Measurements from ENCODE around the gene PFDN1. TPM values are rescaled to one million over a fixed set of nuclear protein-coding genes. Genes with fewer than 3 reads are reported as not detected.
A peak's percentile ranks its signal among the peaks of the same experiment; 100 is the strongest.

The PFDN1 gene, protein sequence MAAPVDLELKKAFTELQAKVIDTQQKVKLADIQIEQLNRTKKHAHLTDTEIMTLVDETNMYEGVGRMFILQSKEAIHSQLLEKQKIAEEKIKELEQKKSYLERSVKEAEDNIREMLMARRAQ
- polyA plus RNA-seq (2013), result 47.0 TPM

DNA sequence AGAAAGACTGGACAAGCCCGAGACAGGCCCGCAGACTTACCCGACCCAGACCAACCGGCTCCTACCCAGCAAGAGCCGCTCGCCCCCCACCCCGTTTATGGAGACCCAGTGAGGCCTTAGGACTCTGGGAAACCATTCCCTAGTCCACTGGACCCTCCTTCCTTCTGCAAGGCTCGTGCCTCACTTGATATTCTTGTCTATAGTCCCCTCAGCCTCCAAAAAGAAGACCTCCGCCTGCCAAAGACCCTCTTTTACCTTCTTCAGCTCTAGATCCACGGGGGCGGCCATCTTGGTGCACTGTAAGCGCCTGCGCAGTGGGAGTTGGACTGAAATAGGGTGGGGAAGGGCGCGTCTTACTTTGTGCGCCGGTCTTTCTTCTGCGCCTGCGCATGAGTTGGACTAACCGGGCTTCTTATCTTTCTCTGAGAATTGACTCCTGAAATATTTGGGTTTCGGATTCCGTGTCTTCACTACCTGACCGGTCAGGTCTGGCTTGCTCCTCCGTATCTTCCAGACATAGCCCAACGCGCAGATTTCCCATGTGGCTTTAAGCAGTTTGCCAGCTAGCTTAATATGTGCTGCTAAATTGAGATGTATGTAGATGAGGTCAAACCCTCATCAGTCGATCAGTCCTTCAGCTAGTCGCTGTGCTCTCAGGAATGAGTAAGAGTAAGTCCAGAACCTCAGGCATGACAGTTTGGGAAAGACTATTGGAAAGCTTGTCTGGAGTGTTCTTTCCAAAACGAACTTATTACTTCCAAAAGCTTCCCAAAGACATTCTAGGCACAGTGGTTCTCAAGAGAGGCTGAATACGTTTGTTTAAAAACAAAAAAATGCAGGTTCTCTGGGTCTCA, at the start of gene PFDN1:
TSS of gene PFDN1 (minus strand) at position 316 of the 854 bp plus-strand sequence. CDS start at position 288, 28 bp downstream.
- H3K9me3 ChIP-seq (ENCODE audit: control extremely low read depth in 1 of 5, control insufficient read depth in 4 of 5, insufficient read depth in 2 of 5, low read depth in 1 of 5, low read length in 4 of 5), result no peaks in the 10 kb centered on the region
- CTCF ChIA-PET, result interaction anchor here (0.8 to 3.4 kb wide), 6 partner anchors 42 to 53 kb away, joined by 3 to 14 read pairs (median 4); partner anchors contain the start of gene HBEGF
- H3K27me3 ChIP-seq (replicated peaks in 2 of 5; ENCODE audit: control insufficient read depth in 4 of 5, insufficient read depth in 5 of 5, low read length in 4 of 5), result no peaks in the 10 kb centered on the region
- POLR2A ChIA-PET, result no interaction called here
- WGBS (ENCODE audit: insufficient coverage), result under 1% methylated on average over 27 of the region's 30 CpGs
- peak within 1 kb of the TSS; percentile 90 to 97 for H3K27ac ChIP-seq (ENCODE audit: insufficient read depth in 1 of 2, low read depth in 1 of 2, low read length in 2 of 2, poor library complexity in 1 of 2, severe bottlenecking in 2 of 2)
- peaks cover 5 to 18% (median 14%) of the 10 kb centered on the region in 4 experiments for H3K4me1 ChIP-seq (ENCODE audit: control extremely low read depth in 1 of 4, control insufficient read depth in 4 of 4, insufficient read depth in 4 of 4, low read length in 3 of 4)
- H3K4me3 ChIP-seq (ENCODE audit: control insufficient read depth in 1 of 7, extremely low read depth in 1 of 7, insufficient read depth in 4 of 7, low read depth in 2 of 7, low read length in 6 of 7), result peak within 1 kb of the TSS; percentile 82 to 99 (median 97)
- peaks cover 0 to 15% (median 8%) of the 10 kb centered on the region in 4 experiments for H3K36me3 ChIP-seq (ENCODE audit: control insufficient read depth in 4 of 4, insufficient read depth in 4 of 4, low read length in 3 of 4)
- DNase-seq, result peak; percentile 93 to 96 (median 95)

GRCh38 chr5:140351609-140352334, 48.9 kb upstream of the PFDN1 start:
- H3K36me3 ChIP-seq (ENCODE audit: control insufficient read depth in 4 of 4, insufficient read depth in 4 of 4, low read length in 3 of 4), result no peaks in the 10 kb centered on the region
- POLR2A ChIA-PET, result interaction anchor here (0.7 kb wide), 1 partner anchor 131 kb away, joined by 3 read pairs; no protein-coding TSS in a partner anchor
- no peak overlapping the region for H3K4me3 ChIP-seq (ENCODE audit: control insufficient read depth in 1 of 7, extremely low read depth in 1 of 7, insufficient read depth in 4 of 7, low read depth in 2 of 7, low read length in 6 of 7)
- no peaks in the 10 kb centered on the region for H3K9me3 ChIP-seq (ENCODE audit: control extremely low read depth in 1 of 5, control insufficient read depth in 4 of 5, insufficient read depth in 2 of 5, low read depth in 1 of 5, low read length in 4 of 5)
- WGBS (ENCODE audit: insufficient coverage), result 9% methylated on average over 4 of the region's 5 CpGs
- CTCF ChIA-PET, result interaction anchor here (0.6 to 16.8 kb wide), 23 partner anchors 9 to 165 kb away, joined by 3 to 552 read pairs (median 4); partner anchors contain the start of genes HBEGF, PFDN1 and SLC4A9
- H3K4me1 ChIP-seq (ENCODE audit: control extremely low read depth in 1 of 4, control insufficient read depth in 4 of 4, insufficient read depth in 4 of 4, low read length in 3 of 4), result peaks cover 2 to 14% (median 11%) of the 10 kb centered on the region in 4 experiments
- DNase-seq, result peak; percentile 70 to 85 (median 76)
- H3K27me3 ChIP-seq (replicated peaks in 2 of 5; ENCODE audit: control insufficient read depth in 4 of 5, insufficient read depth in 5 of 5, low read length in 4 of 5), result no peaks in the 10 kb centered on the region
- no peak overlapping the region for H3K27ac ChIP-seq (ENCODE audit: insufficient read depth in 1 of 2, low read depth in 1 of 2, low read length in 2 of 2, poor library complexity in 1 of 2, severe bottlenecking in 2 of 2)

GRCh38 chr5:140349244-140349643, 46.3 kb upstream of the PFDN1 start:
- peaks cover 2 to 35% (median 20%) of the 10 kb centered on the region in 4 experiments for H3K4me1 ChIP-seq (ENCODE audit: control extremely low read depth in 1 of 4, control insufficient read depth in 4 of 4, insufficient read depth in 4 of 4, low read length in 3 of 4)
- 100% methylated on average over 2 of the region's 2 CpGs for WGBS (ENCODE audit: insufficient coverage)
- no peak overlapping the region for H3K27ac ChIP-seq (ENCODE audit: insufficient read depth in 1 of 2, low read depth in 1 of 2, low read length in 2 of 2, poor library complexity in 1 of 2, severe bottlenecking in 2 of 2)
- H3K9me3 ChIP-seq (ENCODE audit: control extremely low read depth in 1 of 5, control insufficient read depth in 4 of 5, insufficient read depth in 2 of 5, low read depth in 1 of 5, low read length in 4 of 5), result no peaks in the 10 kb centered on the region
- ChIA-PET CTCF (interaction anchor here (0.8 to 16.8 kb wide), 5 partner anchors 12 to 99 kb away, joined by 3 to 552 read pairs (median 4); partner anchors contain the start of gene HBEGF), POLR2A (interaction anchor here (0.7 kb wide), 1 partner anchor 105 kb away, joined by 5 read pairs; no protein-coding TSS in a partner anchor)
- DNase-seq, result no peak
- peaks cover 0 to 13% (median 6%) of the 10 kb centered on the region in 5 experiments for H3K27me3 ChIP-seq (replicated peaks in 2 of 5; ENCODE audit: control insufficient read depth in 4 of 5, insufficient read depth in 5 of 5, low read length in 4 of 5)
- no peak overlapping the region for H3K4me3 ChIP-seq (ENCODE audit: control insufficient read depth in 1 of 7, extremely low read depth in 1 of 7, insufficient read depth in 4 of 7, low read depth in 2 of 7, low read length in 6 of 7)
- H3K36me3 ChIP-seq (ENCODE audit: control insufficient read depth in 4 of 4, insufficient read depth in 4 of 4, low read length in 3 of 4), result no peaks in the 10 kb centered on the region

DNA sequence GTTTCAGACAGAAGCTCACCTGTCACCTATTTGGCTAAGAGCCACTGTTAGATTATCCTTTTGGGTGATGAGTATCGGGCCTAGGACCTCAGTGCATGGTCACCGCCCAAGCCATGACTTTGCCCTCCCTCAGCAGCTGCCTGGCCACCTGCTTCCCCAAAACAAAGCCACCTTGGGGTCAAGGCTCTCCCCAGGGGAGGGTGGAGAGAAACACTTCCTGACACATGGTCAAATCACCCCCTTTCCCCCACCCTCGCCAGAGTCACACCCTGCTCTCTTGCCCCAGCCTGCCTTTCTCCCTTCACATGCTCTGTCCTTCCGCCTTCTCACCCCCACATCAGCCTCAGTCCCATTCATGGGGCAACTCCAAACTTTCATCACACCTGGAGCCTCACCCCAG, 45.2 kb upstream of the PFDN1 start:
- Histone ChIP-seq H3K27me3 (replicated peaks in 2 of 5; ENCODE audit: control insufficient read depth in 4 of 5, insufficient read depth in 5 of 5, low read length in 4 of 5) (peaks cover 0 to 13% (median 6%) of the 10 kb centered on the region in 5 experiments), H3K4me1 (ENCODE audit: control extremely low read depth in 1 of 4, control insufficient read depth in 4 of 4, insufficient read depth in 4 of 4, low read length in 3 of 4) (peaks cover 8 to 45% (median 22%) of the 10 kb centered on the region in 4 experiments), H3K27ac (ENCODE audit: insufficient read depth in 1 of 2, low read depth in 1 of 2, low read length in 2 of 2, poor library complexity in 1 of 2, severe bottlenecking in 2 of 2) (no peak overlapping the region), H3K9me3 (ENCODE audit: control extremely low read depth in 1 of 5, control insufficient read depth in 4 of 5, insufficient read depth in 2 of 5, low read depth in 1 of 5, low read length in 4 of 5) (no peaks in the 10 kb centered on the region), H3K36me3 (ENCODE audit: control insufficient read depth in 4 of 4, insufficient read depth in 4 of 4, low read length in 3 of 4) (no peaks in the 10 kb centered on the region), H3K4me3 (ENCODE audit: control insufficient read depth in 1 of 7, extremely low read depth in 1 of 7, insufficient read depth in 4 of 7, low read depth in 2 of 7, low read length in 6 of 7) (no peak overlapping the region)
- ChIA-PET POLR2A (no interaction called here), CTCF (interaction anchor here (0.6 to 16.8 kb wide), 5 partner anchors 8 to 98 kb away, joined by 3 to 552 read pairs (median 3); partner anchors contain the start of gene HBEGF)
- WGBS (ENCODE audit: insufficient coverage), result 83% methylated on average over 4 of the region's 4 CpGs
- DNase-seq, result peak in 1 of 3 donors; percentile 28

DNA sequence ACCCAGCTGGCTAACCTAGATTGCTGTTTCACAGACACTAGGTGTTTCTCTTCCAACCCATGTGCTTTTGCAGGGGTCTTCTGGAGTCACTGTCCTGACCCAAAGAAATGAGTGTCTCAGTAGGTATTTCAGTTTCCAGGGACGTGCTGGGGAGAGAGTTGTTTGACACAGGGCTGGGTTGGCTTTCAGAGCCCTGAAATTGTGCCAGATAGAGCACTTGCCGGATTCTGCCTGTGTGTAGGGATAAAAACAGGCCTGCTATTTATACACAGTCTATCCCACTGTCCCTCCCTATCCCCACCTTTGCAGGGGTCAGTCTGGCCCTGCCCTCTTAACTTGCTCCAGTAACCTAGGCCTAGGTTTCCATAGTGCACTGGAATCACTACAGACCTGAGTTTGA, 44.5 kb upstream of the PFDN1 start:
- CTCF ChIA-PET, result interaction anchor here (0.8 to 16.8 kb wide), 10 partner anchors 10 to 121 kb away, joined by 3 to 552 read pairs (median 4); partner anchors contain the start of gene HBEGF
- WGBS (ENCODE audit: insufficient coverage), result 100% methylated on average over 2 of the region's 2 CpGs
- Histone ChIP-seq H3K4me1 (ENCODE audit: control extremely low read depth in 1 of 4, control insufficient read depth in 4 of 4, insufficient read depth in 4 of 4, low read length in 3 of 4) (peaks cover 15 to 52% (median 28%) of the 10 kb centered on the region in 4 experiments), H3K36me3 (ENCODE audit: control insufficient read depth in 4 of 4, insufficient read depth in 4 of 4, low read length in 3 of 4) (no peaks in the 10 kb centered on the region), H3K27ac (ENCODE audit: insufficient read depth in 1 of 2, low read depth in 1 of 2, low read length in 2 of 2, poor library complexity in 1 of 2, severe bottlenecking in 2 of 2) (no peak overlapping the region), H3K9me3 (ENCODE audit: control extremely low read depth in 1 of 5, control insufficient read depth in 4 of 5, insufficient read depth in 2 of 5, low read depth in 1 of 5, low read length in 4 of 5) (no peaks in the 10 kb centered on the region), H3K27me3 (replicated peaks in 2 of 5; ENCODE audit: control insufficient read depth in 4 of 5, insufficient read depth in 5 of 5, low read length in 4 of 5) (peaks cover 0 to 13% (median 6%) of the 10 kb centered on the region in 5 experiments), H3K4me3 (ENCODE audit: control insufficient read depth in 1 of 7, extremely low read depth in 1 of 7, insufficient read depth in 4 of 7, low read depth in 2 of 7, low read length in 6 of 7) (no peak overlapping the region)
- POLR2A ChIA-PET, result no interaction called here
- DNase-seq, result no peak

DNA sequence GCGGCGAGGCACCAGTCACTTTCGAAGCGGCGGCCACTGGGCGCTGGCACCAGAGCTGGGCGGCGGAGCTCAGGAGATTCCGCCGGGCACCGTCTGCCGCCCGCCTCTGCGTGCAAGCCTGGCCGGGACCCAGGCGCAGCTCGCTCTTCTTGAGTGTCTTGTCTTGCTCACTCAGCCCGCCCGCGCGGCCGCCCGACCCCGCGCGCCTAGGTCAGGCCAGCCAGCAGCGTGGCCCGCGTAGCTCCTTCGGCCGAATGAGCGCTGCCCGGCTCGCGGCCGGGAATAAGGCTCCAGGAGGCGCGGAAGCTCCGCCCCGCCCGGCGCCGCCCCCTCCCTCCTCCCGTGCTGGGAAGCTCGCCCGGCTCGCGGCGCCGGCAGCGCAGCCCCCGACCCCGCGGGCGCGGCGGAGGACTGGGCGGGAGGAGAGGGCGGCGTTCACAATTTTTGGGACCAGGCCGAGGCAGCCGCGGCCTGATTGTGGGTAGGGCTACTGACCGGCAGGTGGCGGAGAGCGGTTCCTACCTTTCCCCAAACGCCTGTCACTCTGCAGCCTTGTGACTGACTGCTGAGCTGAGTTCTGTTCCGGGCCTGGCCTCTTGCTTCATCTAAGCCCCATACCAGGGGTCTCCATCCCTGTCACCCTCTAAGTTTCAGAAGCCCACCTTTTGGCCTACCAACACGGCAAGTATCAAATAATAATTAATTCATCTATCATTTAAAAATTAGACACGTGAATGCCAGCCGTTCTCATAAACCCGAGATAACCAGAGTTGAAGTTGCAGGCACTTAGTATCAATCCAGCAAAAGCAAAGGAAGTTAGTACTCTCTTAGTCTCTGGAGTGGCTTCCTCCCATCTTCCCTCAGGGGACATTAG, 43.7 kb upstream of the PFDN1 start, which contains the start of gene HBEGF:
TSS of gene HBEGF (minus strand) at position 256 of the 874 bp plus-strand sequence. CDS start 275 bp downstream, outside the sequence.
- H3K9me3 ChIP-seq (ENCODE audit: control extremely low read depth in 1 of 5, control insufficient read depth in 4 of 5, insufficient read depth in 2 of 5, low read depth in 1 of 5, low read length in 4 of 5), result no peaks in the 10 kb centered on the region
- no peak within 1 kb of the TSS for H3K27ac ChIP-seq (ENCODE audit: insufficient read depth in 1 of 2, low read depth in 1 of 2, low read length in 2 of 2, poor library complexity in 1 of 2, severe bottlenecking in 2 of 2)
- 0% methylated on average over 42 of the region's 72 CpGs for WGBS (ENCODE audit: insufficient coverage)
- H3K4me3 ChIP-seq (ENCODE audit: control insufficient read depth in 1 of 7, extremely low read depth in 1 of 7, insufficient read depth in 4 of 7, low read depth in 2 of 7, low read length in 6 of 7), result peak within 1 kb of the TSS; percentile 44 to 80 (median 66)
- peaks cover 21 to 60% (median 36%) of the 10 kb centered on the region in 4 experiments for H3K4me1 ChIP-seq (ENCODE audit: control extremely low read depth in 1 of 4, control insufficient read depth in 4 of 4, insufficient read depth in 4 of 4, low read length in 3 of 4)
- DNase-seq, result peak; percentile 50 to 59 (median 52)
- H3K27me3 ChIP-seq (replicated peaks in 2 of 5; ENCODE audit: control insufficient read depth in 4 of 5, insufficient read depth in 5 of 5, low read length in 4 of 5), result peaks cover 0 to 13% (median 6%) of the 10 kb centered on the region in 5 experiments
- CTCF ChIA-PET, result interaction anchor here (0.8 to 19.8 kb wide), 21 partner anchors 4 to 120 kb away, joined by 3 to 552 read pairs (median 4); partner anchors contain the start of genes HBEGF, PFDN1 and SLC4A9
- POLR2A ChIA-PET, result interaction anchor here (1.4 kb wide), 1 partner anchor 102 kb away, joined by 5 read pairs; no protein-coding TSS in a partner anchor
- H3K36me3 ChIP-seq (ENCODE audit: control insufficient read depth in 4 of 4, insufficient read depth in 4 of 4, low read length in 3 of 4), result no peaks in the 10 kb centered on the region

All from common myeloid progenitor, CD34-positive (primary cell).